Bronchial epithelial cell (primary cell): ENCODE measurements around the gene NEUROD2. TPM values are rescaled to one million over a fixed set of nuclear protein-coding genes. Genes with fewer than 3 reads are reported as not detected.

Source experiments
- DNase-seq: peaks from one replicate; pipeline ENCODE4 v3.0.0-alpha.2; 2010; ENCODE audit warnings: low read depth
- FAIRE-seq: peaks from 2 replicates; lab custom pipeline; 2011; peaks lifted over from hg19 to GRCh38; lab: Jason Lieb, UNC
- H3K27me3 ChIP-seq: 2 replicates; pipeline ENCODE4 v1.5.1; 2011; ENCODE audit warnings: low read length; ENCODE audit not compliant: control insufficient read depth, insufficient read depth
- H3K36me3 ChIP-seq: 2 replicates; pipeline ENCODE4 v1.5.1; 2011; ENCODE audit warnings: low read length; ENCODE audit not compliant: control insufficient read depth, insufficient read depth
- H3K4me3 ChIP-seq: 2 replicates; pipeline ENCODE4 v1.5.1; 2011; ENCODE audit warnings: mild to moderate bottlenecking, low read depth, low read length, control low read depth
- total RNA-seq: library from RNA; depleted of rRNA; stranded (reverse); fragments of >200 nt; gene quantifications from 2 replicates; pipeline ENCODE4 v1.2.1, GENCODE V29; 2014
- TF ChIP-seq, protein P1 (sequence below): IDR thresholded peaks from 2 replicates; pipeline ENCODE4 v1.5.1; 2011; ENCODE audit warnings: mild to moderate bottlenecking, moderate library complexity, low read length, control low read depth, inconsistent platforms; ENCODE audit not compliant: insufficient read depth, severe bottlenecking

The NEUROD2 gene
- total RNA-seq, 1 donor from 2014 or later: not detected

DNA sequence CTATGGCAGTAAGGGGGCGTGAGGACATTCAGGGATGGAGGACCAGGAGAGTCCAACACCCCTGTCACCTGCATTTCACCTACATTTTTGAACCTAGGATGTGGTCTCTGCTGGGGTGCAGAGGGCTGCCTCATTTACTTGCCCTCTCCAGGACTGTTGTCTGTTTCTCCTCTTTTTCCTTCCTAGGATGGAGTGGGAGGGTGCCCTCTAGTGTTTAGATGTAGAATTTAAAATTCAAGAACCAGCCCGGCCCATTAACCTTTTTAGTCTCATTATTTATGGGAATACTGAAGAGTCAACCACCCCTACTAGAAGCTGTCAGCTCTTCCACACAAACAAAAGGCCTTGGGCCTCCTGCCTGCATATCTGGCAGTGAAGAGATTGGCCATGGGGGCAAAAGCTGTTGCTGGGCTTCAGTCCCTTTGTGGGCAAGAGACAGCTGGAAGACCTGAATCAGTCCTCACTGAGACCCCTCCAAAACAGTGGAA is 26.7 kb upstream of the NEUROD2 start:
- Histone ChIP-seq H3K4me3 (no peak overlapping the region), H3K27me3 (no peaks in the 10 kb centered on the region), H3K36me3 (no peaks in the 10 kb centered on the region)
- DNase-seq (peak; percentile 33), FAIRE-seq (no peak)
- TF ChIP-seq, protein P1, sequence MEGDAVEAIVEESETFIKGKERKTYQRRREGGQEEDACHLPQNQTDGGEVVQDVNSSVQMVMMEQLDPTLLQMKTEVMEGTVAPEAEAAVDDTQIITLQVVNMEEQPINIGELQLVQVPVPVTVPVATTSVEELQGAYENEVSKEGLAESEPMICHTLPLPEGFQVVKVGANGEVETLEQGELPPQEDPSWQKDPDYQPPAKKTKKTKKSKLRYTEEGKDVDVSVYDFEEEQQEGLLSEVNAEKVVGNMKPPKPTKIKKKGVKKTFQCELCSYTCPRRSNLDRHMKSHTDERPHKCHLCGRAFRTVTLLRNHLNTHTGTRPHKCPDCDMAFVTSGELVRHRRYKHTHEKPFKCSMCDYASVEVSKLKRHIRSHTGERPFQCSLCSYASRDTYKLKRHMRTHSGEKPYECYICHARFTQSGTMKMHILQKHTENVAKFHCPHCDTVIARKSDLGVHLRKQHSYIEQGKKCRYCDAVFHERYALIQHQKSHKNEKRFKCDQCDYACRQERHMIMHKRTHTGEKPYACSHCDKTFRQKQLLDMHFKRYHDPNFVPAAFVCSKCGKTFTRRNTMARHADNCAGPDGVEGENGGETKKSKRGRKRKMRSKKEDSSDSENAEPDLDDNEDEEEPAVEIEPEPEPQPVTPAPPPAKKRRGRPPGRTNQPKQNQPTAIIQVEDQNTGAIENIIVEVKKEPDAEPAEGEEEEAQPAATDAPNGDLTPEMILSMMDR: peak; percentile 56

DNA sequence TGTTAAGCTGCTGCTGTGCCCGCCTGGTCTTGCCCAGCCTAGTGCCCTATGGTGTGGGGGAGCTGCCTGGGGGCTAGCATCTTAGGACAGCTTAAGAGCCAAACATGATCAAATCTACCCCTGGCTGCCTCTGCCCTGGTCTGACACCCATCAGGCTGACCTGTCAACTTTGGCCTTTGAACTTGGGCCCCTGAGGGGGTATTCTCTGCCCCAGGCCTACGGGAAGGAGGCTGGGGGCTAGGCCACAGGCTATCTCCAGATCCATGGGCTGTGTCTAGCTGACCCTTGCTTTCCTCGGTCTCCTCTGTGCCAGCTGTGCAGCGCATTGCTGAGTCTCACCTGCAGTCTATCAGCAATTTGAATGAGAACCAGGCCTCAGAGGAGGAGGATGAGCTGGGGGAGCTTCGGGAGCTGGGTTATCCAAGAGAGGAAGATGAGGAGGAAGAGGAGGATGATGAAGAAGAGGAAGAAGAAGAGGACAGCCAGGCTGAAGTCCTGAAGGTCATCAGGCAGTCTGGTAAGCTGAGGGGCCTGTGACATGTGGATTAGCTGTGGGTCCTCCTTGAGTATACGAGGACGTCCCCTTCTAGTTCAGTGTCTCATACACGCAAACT is 26.0 kb upstream of the NEUROD2 start:
- no peak overlapping the region for H3K4me3 ChIP-seq
- TF ChIP-seq, protein P1: no peak
- peaks cover 1% of the 10 kb centered on the region for H3K27me3 ChIP-seq
- FAIRE-seq: no peak
- no peaks in the 10 kb centered on the region for H3K36me3 ChIP-seq
- no peak for DNase-seq

DNA sequence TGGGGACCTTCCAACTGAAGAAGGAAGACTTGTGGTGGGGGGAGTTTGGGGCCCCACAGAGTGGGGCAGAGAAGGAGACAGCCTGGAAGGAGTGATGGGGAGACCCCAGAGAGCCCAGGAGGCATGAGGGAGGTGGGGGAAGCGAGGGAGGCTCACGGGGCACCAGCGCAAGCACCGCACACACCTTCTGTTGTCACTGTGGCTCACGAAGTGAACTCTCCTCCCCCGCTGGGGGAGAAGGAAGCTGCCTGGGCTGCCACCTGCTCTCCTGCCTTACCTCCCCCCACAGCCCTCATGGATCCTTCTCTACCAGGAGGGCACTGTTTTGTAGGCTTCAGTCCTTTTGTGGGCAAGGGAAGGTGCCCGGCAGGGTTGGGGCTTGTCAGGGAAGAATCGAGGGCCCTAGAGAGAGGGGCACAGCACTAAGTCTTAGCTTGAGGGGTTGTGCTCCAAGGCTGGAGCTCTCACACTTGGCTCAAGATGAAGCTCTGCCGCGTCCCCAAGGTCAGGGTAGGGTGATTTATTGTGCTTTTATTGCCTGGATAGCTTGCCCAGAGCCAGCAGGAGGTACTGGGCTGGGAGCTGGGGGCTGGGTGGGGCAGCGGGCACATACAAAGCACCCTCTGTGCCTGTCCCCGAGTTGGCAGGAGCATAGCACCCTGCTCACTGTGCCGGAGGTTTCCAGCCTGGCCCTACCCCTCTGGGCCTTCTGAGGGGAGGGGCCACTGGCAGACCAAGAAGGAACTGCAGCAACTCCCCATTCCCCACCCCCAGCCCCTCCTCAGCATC is 24.6 kb upstream of the NEUROD2 start:
- FAIRE-seq (no peak), DNase-seq (no peak)

DNA sequence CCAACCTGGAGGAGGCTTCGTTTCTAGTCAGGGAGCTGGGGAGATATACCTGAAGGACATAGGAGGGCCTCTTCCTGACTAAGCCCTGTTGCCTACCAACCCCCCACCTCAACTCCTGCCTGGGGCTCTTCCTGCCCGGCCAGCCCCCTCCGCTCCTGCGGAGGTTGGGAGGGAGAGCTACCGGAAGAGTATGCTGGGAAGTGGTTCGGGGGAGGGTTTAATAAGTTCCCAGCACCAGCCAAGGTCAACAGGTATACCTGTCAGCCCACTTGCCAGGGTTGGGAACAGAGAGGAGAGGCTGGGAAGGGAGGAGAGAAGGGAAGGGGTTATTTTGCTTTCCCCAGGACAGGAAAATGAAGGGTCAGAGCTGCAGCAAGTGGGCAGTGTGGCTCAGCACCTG is 23.7 kb upstream of the NEUROD2 start:
- no peaks in the 10 kb centered on the region for H3K36me3 ChIP-seq
- TF ChIP-seq, protein P1: no peak
- DNase-seq (peak; percentile 66), FAIRE-seq (no peak)
- H3K27me3 ChIP-seq: peaks cover 6% of the 10 kb centered on the region
- no peak overlapping the region for H3K4me3 ChIP-seq

More for the DNA sequence above, 24.6 kb upstream of the NEUROD2 start:
- Histone ChIP-seq H3K36me3 (no peaks in the 10 kb centered on the region), H3K27me3 (peaks cover 3% of the 10 kb centered on the region), H3K4me3 (no peak overlapping the region)
- TF ChIP-seq, protein P1: no peak

DNA sequence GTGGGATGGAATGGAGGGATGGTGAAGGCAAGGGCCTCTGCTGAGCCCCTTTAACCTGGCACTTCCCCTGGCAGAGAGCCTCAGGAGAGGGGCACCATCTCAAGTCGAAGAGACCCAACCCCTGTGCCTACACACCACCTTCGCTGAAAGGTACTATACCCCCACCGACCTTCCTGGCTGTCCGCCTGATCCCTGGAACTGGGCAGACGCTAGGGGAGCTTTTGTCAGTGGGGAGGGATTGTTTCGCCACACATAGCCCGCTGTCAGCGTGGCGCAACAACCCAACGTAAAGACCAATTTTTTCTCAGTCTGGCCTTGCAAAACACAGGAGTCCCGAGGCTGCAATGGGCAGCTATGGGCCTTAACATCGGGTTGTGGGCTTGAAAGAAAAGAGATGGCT is 22.2 kb upstream of the NEUROD2 start:
- Histone ChIP-seq H3K36me3 (no peaks in the 10 kb centered on the region), H3K27me3 (peaks cover 8% of the 10 kb centered on the region), H3K4me3 (no peak overlapping the region)
- TF ChIP-seq, protein P1: no peak
- no peak for FAIRE-seq
- DNase-seq: no peak
